HepG2 (cell line): ENCODE data around the gene DPEP1. TPM values are rescaled to one million over a fixed set of nuclear protein-coding genes. Genes with fewer than 3 reads are reported as not detected.

Experiments
- FOXC1 ChIP-seq: sonication (generic); formaldehyde crosslinking; IDR thresholded peaks from 2 replicates; pipeline ENCODE4 v1.8.0; 2022; ENCODE audit warnings: mild to moderate bottlenecking, missing genetic modification reagents, borderline replicate concordance
- FOXO1 ChIP-seq: sonication (generic); formaldehyde crosslinking; IDR thresholded peaks from 2 replicates; pipeline ENCODE4 v1.4.0; 2020; ENCODE audit warnings: missing genetic modification reagents
- KLF13 ChIP-seq: sonication (generic); formaldehyde crosslinking; IDR thresholded peaks from 2 replicates; pipeline ENCODE4 v1.4.0; 2020; ENCODE audit warnings: mild to moderate bottlenecking, missing genetic modification reagents
- MEIS1 ChIP-seq: sonication (generic); formaldehyde crosslinking; IDR thresholded peaks from 2 replicates; pipeline ENCODE4 v1.9.0; 2021; ENCODE audit warnings: mild to moderate bottlenecking, missing genetic modification reagents, moderate library complexity, borderline replicate concordance
- NCOA2 ChIP-seq: sonication (generic); formaldehyde crosslinking; IDR thresholded peaks from 2 replicates; pipeline ENCODE4 v1.8.0; 2022; ENCODE audit warnings: inconsistent platforms
- NCOA5 ChIP-seq: sonication (generic); formaldehyde crosslinking; IDR thresholded peaks from 2 replicates; pipeline ENCODE4 v1.4.0; 2020; ENCODE audit warnings: missing genetic modification reagents
- SMAD9 ChIP-seq: sonication (generic); formaldehyde crosslinking; IDR thresholded peaks from 2 replicates; pipeline ENCODE4 v1.5.1; 2020; ENCODE audit warnings: mild to moderate bottlenecking, missing genetic modification reagents
- SSRP1 ChIP-seq: IDR thresholded peaks from 2 replicates; pipeline ENCODE4 v1.6.1; 2016; ENCODE audit warnings: control low read depth
- XBP1 ChIP-seq: sonication (generic); formaldehyde crosslinking; IDR thresholded peaks from 2 replicates; pipeline ENCODE4 v1.5.0; 2020; ENCODE audit warnings: missing genetic modification reagents
- ZNF3 ChIP-seq: IDR thresholded peaks from 2 replicates; pipeline ENCODE4 v1.7.0; 2017; ENCODE audit warnings: inconsistent platforms
- ZNF331 ChIP-seq: sonication (generic); formaldehyde crosslinking; IDR thresholded peaks from 2 replicates; pipeline ENCODE4 v1.4.0; 2020; ENCODE audit warnings: missing genetic modification reagents
- ZNF34 ChIP-seq: sonication (generic); formaldehyde crosslinking; IDR thresholded peaks from 2 replicates; pipeline ENCODE4 v1.4.0; 2020; ENCODE audit warnings: mild to moderate bottlenecking, missing genetic modification reagents, borderline replicate concordance
- ZNF510 ChIP-seq: sonication (generic); formaldehyde crosslinking; IDR thresholded peaks from 2 replicates; pipeline ENCODE4 v1.4.0; 2020; ENCODE audit warnings: low read depth, mild to moderate bottlenecking, missing genetic modification reagents
- ZNF558 ChIP-seq: sonication (generic); formaldehyde crosslinking; IDR thresholded peaks from 2 replicates; pipeline ENCODE4 v1.9.0; 2022; ENCODE audit warnings: mild to moderate bottlenecking, missing genetic modification reagents, borderline replicate concordance
- ZNF614 ChIP-seq: IDR thresholded peaks from 2 replicates; pipeline ENCODE4 v1.6.1; 2018; ENCODE audit warnings: missing biosample characterization, missing genetic modification reagents, inconsistent platforms, borderline replicate concordance
- polyA plus RNA-seq, 8 experiments: library from polyadenylated mRNA; depleted of rRNA in 3 of 8; stranded (reverse) in 7 of 8; unstranded in 1 of 8; fragments of >200 nt; fragmentation: Illumina TruSeq in 4 of 8; extraction: Trizol in 4 of 8; gene quantifications; 2 replicates each; pipeline versions ENCODE4 v1.2.1 to v1.2.3, GENCODE V29; 2011 to 2016; ENCODE audit warnings: low read depth in 4 of 8, missing spikeins in 1 of 8, mixed read lengths in 1 of 8; ENCODE audit not compliant: insufficient read depth in 1 of 8
- total RNA-seq, 5 experiments: library from RNA; depleted of rRNA; stranded (reverse); fragments of >200 nt; fragmentation: Illumina TruSeq; extraction: Trizol; gene quantifications; 2 replicates each; pipeline ENCODE4 v1.2.3, GENCODE V29; 2016; ENCODE audit warnings: low read depth in 1 of 5
- TF ChIP-seq, protein P1 (sequence below): sonication (generic); formaldehyde crosslinking; IDR thresholded peaks from 2 replicates; pipeline ENCODE4 v1.8.1; 2023; ENCODE audit warnings: missing genetic modification reagents, mild to moderate bottlenecking, borderline replicate concordance
- TF ChIP-seq, protein P2 (sequence below): sonication (generic); formaldehyde crosslinking; IDR thresholded peaks from 2 replicates; pipeline ENCODE4 v1.9.0; 2022; ENCODE audit warnings: low read depth, missing genetic modification reagents
- TF ChIP-seq, protein P3 (sequence below): sonication (generic); formaldehyde crosslinking; IDR thresholded peaks from 2 replicates; pipeline ENCODE4 v1.4.0; 2020; ENCODE audit warnings: missing genetic modification reagents, mild to moderate bottlenecking, borderline replicate concordance
- TF ChIP-seq, protein P4 (sequence below): IDR thresholded peaks from 2 replicates; pipeline ENCODE4 v1.6.1; 2018; ENCODE audit warnings: missing genetic modification reagents, mild to moderate bottlenecking, missing compliant biosample characterization

The DPEP1 gene
- total and polyA plus RNA-seq, 2 of the 13 experiments (the other 11 are each of a cell fraction or from before 2014, with no cell fraction given): 37.6 to 52.2 TPM

DNA sequence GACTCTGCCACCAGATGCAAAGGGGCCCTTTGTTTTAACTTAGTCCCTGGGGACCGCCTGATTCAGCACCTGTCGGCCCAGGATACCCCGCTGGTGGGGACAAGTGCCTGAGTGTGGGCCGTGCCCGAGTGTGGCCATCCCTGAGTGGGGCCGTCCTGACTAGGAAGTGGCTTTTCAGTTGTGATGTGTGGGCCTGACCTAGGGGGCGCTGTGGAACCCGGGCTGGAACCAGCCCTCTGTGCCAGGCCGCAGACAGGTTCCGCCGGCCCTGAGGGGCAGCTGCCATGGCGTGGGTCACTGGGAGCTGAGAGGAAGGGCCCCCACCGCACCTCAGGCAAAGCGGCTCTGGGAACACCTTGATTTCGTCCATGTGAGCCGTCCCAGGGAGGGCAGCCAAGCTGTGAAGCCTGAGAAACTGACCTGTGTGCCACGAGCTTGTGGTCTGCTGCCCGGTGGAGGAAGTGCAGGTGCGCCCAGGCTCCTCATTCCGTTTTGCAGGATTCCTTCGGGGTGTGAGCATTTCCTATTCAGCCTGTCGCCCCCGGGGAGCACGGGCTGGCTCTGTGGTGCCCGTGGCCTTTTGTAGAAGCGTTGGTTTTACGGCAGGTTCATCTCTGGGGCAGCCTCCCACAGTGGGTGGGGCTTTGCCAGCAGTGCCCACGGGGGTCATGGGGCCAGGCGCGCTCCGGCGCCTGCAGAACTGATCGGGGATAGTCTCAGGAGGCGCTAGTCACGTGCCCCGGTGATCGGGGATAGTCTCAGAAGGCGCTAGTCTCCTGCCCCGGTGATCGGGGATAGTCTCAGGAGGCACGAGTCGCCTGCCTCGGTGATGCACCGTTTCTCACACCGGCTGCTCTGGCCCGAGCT, 47.7 kb upstream of the DPEP1 start (continued):
- 0 out of 2 replicates have a peak, but pooled peaks have one; percentile 66 for TF ChIP-seq ZNF34 (CRISPR knock-in tag)
- TF ChIP-seq, protein P1, sequence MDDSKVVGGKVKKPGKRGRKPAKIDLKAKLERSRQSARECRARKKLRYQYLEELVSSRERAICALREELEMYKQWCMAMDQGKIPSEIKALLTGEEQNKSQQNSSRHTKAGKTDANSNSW: no peak
- 0 out of 2 replicates have a peak, but pooled peaks have one; percentile 12 for TF ChIP-seq FOXO1 (CRISPR knock-in tag)
- peak; percentile 93 for TF ChIP-seq SSRP1
- TF ChIP-seq, protein P2, sequence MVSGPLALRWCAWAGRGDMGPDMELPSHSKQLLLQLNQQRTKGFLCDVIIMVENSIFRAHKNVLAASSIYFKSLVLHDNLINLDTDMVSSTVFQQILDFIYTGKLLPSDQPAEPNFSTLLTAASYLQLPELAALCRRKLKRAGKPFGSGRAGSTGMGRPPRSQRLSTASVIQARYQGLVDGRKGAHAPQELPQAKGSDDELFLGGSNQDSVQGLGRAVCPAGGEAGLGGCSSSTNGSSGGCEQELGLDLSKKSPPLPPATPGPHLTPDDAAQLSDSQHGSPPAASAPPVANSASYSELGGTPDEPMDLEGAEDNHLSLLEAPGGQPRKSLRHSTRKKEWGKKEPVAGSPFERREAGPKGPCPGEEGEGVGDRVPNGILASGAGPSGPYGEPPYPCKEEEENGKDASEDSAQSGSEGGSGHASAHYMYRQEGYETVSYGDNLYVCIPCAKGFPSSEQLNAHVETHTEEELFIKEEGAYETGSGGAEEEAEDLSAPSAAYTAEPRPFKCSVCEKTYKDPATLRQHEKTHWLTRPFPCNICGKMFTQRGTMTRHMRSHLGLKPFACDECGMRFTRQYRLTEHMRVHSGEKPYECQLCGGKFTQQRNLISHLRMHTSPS: no peak
- no peak for TF ChIP-seq ZNF510 (CRISPR knock-in tag)
- TF ChIP-seq NCOA2 (CRISPR knock-in tag): no peak
- TF ChIP-seq ZNF3: no peak
- TF ChIP-seq ZNF614 (CRISPR knock-in tag): peak; percentile 74; the same call in 1 of the 2 replicates
- TF ChIP-seq, protein P3, sequence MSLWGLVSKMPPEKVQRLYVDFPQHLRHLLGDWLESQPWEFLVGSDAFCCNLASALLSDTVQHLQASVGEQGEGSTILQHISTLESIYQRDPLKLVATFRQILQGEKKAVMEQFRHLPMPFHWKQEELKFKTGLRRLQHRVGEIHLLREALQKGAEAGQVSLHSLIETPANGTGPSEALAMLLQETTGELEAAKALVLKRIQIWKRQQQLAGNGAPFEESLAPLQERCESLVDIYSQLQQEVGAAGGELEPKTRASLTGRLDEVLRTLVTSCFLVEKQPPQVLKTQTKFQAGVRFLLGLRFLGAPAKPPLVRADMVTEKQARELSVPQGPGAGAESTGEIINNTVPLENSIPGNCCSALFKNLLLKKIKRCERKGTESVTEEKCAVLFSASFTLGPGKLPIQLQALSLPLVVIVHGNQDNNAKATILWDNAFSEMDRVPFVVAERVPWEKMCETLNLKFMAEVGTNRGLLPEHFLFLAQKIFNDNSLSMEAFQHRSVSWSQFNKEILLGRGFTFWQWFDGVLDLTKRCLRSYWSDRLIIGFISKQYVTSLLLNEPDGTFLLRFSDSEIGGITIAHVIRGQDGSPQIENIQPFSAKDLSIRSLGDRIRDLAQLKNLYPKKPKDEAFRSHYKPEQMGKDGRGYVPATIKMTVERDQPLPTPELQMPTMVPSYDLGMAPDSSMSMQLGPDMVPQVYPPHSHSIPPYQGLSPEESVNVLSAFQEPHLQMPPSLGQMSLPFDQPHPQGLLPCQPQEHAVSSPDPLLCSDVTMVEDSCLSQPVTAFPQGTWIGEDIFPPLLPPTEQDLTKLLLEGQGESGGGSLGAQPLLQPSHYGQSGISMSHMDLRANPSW (CRISPR knock-in tag): peak; percentile 90; the same call in 1 of the 2 replicates
- TF ChIP-seq, protein P4, sequence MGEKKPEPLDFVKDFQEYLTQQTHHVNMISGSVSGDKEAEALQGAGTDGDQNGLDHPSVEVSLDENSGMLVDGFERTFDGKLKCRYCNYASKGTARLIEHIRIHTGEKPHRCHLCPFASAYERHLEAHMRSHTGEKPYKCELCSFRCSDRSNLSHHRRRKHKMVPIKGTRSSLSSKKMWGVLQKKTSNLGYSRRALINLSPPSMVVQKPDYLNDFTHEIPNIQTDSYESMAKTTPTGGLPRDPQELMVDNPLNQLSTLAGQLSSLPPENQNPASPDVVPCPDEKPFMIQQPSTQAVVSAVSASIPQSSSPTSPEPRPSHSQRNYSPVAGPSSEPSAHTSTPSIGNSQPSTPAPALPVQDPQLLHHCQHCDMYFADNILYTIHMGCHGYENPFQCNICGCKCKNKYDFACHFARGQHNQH (CRISPR knock-in tag): peak; percentile 61; the same call in 1 of the 2 replicates
- peak; percentile 72; the same call in 1 of the 2 replicates for TF ChIP-seq XBP1 (CRISPR knock-in tag)
- no peak; the same call in 1 of the 2 replicates for TF ChIP-seq ZNF331 (CRISPR knock-in tag)
- TF ChIP-seq FOXC1: no peak
- peak; percentile 72 for TF ChIP-seq NCOA5 (CRISPR knock-in tag)
- TF ChIP-seq KLF13 (CRISPR knock-in tag): no peak
- TF ChIP-seq MEIS1: peak; percentile 57; the same call in 1 of the 2 replicates
- no peak for TF ChIP-seq SMAD9 (CRISPR knock-in tag)
- no peak for TF ChIP-seq ZNF558 (CRISPR knock-in tag)
